A549 (cell line): ENCODE results near the gene PMIS2. TPM values are rescaled to one million over a fixed set of nuclear protein-coding genes. Genes with fewer than 3 reads are reported as not detected.

Experiments used
- ATAC-seq, 2 experiments: fragments of 200-7000 bp in 1 of 2; fragments of >200 bp in 1 of 2; cut with Nextera tagmentation in 1 of 2; cut with Tn5 transposase in 1 of 2; 3 replicates each; pipeline versions ENCODE4 v1.8.0 to v1.9.1; 2018 to 2020; ENCODE audit warnings: mild to moderate bottlenecking in 1 of 2, moderate library complexity in 1 of 2
- CTCF ChIA-PET: fragments of 300-600 bp; sonication (Branson Sonifier 250); formaldehyde crosslinking; extraction: SDS; loops from one replicate; lab custom pipeline; 2021; ENCODE audit warnings: antibody characterized with exemption, inconsistent platforms; lab: Yijun Ruan, JAX
- POLR2A ChIA-PET: fragments of 350-600 bp; formaldehyde crosslinking; extraction: SDS; loops from one replicate; lab custom pipeline; 2021; ENCODE audit warnings: antibody characterized with exemption, inconsistent platforms; lab: Yijun Ruan, JAX
- DNase-seq, 2 experiments: peaks; one replicate each; pipeline versions ENCODE4 v3.0.0 to v3.0.0-alpha.2; 2011 to 2016; ENCODE audit warnings: low read depth in 1 of 2, low spot score in 1 of 2
- FAIRE-seq: peaks from 2 replicates; lab custom pipeline; 2011; peaks lifted over from hg19 to GRCh38; lab: Jason Lieb, UNC
- H3K27ac ChIP-seq, 2 experiments: fragments of >200 bp; sonication (Bioruptor Twin); formaldehyde crosslinking; 3 replicates each; pipeline ENCODE4 v1.5.1; 2016 to 2017
- H3K4me1 ChIP-seq: fragments of >200 bp; sonication (Bioruptor Twin); formaldehyde crosslinking; 3 replicates; pipeline ENCODE4 v1.6.1; 2016
- H3K4me2 ChIP-seq: fragments of >200 bp; sonication (Bioruptor Twin); formaldehyde crosslinking; 3 replicates; pipeline ENCODE4 v1.6.1; 2016
- H3K4me3 ChIP-seq: fragments of >200 bp; sonication (Bioruptor Twin); formaldehyde crosslinking; 3 replicates; pipeline ENCODE4 v1.5.1; 2016
- H3K9me3 ChIP-seq: fragments of >200 bp; sonication (Bioruptor Twin); formaldehyde crosslinking; 3 replicates; pipeline ENCODE4 v1.6.1; 2016
- CHD2 ChIP-seq: fragments of 150-350 bp; IDR thresholded peaks from 2 replicates; pipeline ENCODE4 v1.6.1; 2014; ENCODE audit warnings: low read length; ENCODE audit not compliant: partially characterized antibody
- CTCF ChIP-seq: fragments of >200 bp; sonication (Bioruptor Twin); formaldehyde crosslinking; IDR thresholded peaks from 3 replicates; pipeline ENCODE4 v1.5.1; 2016
- EHF ChIP-seq: fragments of 250-450 bp; sonication (Bioruptor Pico); IDR thresholded peaks from 2 replicates; pipeline ENCODE4 v1.5.0; 2020; ENCODE audit warnings: mild to moderate bottlenecking
- EHMT2 ChIP-seq: fragments of 200-600 bp; sonication (generic); IDR thresholded peaks from 2 replicates; pipeline ENCODE4 v1.6.1; 2016; ENCODE audit warnings: antibody characterized with exemption, low read depth, mild to moderate bottlenecking, moderate library complexity
- FOXS1 ChIP-seq: fragments of 250-450 bp; sonication (Bioruptor Pico); IDR thresholded peaks from 2 replicates; pipeline ENCODE4 v1.5.0; 2020; ENCODE audit warnings: mild to moderate bottlenecking, moderate library complexity
- HDAC2 ChIP-seq: fragments of 200-600 bp; sonication (generic); IDR thresholded peaks from 2 replicates; pipeline ENCODE4 v1.6.1; 2016
- HMGXB4 ChIP-seq: fragments of 250-450 bp; sonication (Bioruptor Pico); IDR thresholded peaks from 2 replicates; pipeline ENCODE4 v1.5.0; 2021; ENCODE audit warnings: mild to moderate bottlenecking, moderate library complexity, borderline replicate concordance
- MYC ChIP-seq: IDR thresholded peaks from 2 replicates; pipeline ENCODE4 v1.6.1; 2012; ENCODE audit warnings: mild to moderate bottlenecking, inconsistent platforms, low read length, improper control_type of control experiment, borderline replicate concordance
- NFE2L2 ChIP-seq: fragments of 150-350 bp; conservative IDR thresholded peaks from 2 replicates; pipeline ENCODE4 v1.6.1; 2014; ENCODE audit warnings: low read length
- NPAS2 ChIP-seq: fragments of 250-450 bp; sonication (Bioruptor Pico); IDR thresholded peaks from 2 replicates; pipeline ENCODE4 v1.8.0; 2022; ENCODE audit warnings: mild to moderate bottlenecking, moderate library complexity, borderline replicate concordance
- POLR2A ChIP-seq: IDR thresholded peaks from 2 replicates; pipeline ENCODE4 v1.6.1; 2012; ENCODE audit warnings: mild to moderate bottlenecking, low read length
- POLR2AphosphoS2 ChIP-seq: conservative IDR thresholded peaks from 2 replicates; pipeline ENCODE4 v1.6.1; 2012; ENCODE audit warnings: low read length, improper control_type of control experiment, inconsistent platforms
- RARB ChIP-seq: fragments of 250-450 bp; sonication (Bioruptor Pico); IDR thresholded peaks from 2 replicates; pipeline ENCODE4 v1.8.0; 2021; ENCODE audit warnings: mild to moderate bottlenecking, moderate library complexity
- RCOR1 ChIP-seq: fragments of 150-350 bp; IDR thresholded peaks from 2 replicates; pipeline ENCODE4 v1.6.1; 2014; ENCODE audit warnings: antibody characterized with exemption, low read length, low read depth
- TFCP2L1 ChIP-seq: fragments of 250-450 bp; sonication (Bioruptor Pico); IDR thresholded peaks from 2 replicates; pipeline ENCODE4 v1.5.0; 2021; ENCODE audit warnings: mild to moderate bottlenecking
- USF2 ChIP-seq: fragments of 450-650 bp; IDR thresholded peaks from 2 replicates; pipeline ENCODE4 v1.6.1; 2014; ENCODE audit warnings: antibody characterized with exemption
- ZC3H11A ChIP-seq: fragments of 450-650 bp; IDR thresholded peaks from 2 replicates; pipeline ENCODE4 v1.6.1; 2014; ENCODE audit warnings: antibody characterized with exemption, mild to moderate bottlenecking
- ZFP36 ChIP-seq: fragments of 450-650 bp; IDR thresholded peaks from 2 replicates; pipeline ENCODE4 v1.6.1; 2014; ENCODE audit warnings: borderline replicate concordance; ENCODE audit not compliant: partially characterized antibody
- ZSCAN20 ChIP-seq: fragments of 250-450 bp; sonication (Bioruptor Pico); IDR thresholded peaks from 2 replicates; pipeline ENCODE4 v1.8.0; 2022; ENCODE audit warnings: mild to moderate bottlenecking, moderate library complexity
- WGBS: methylation state at CpG from one replicate; pipeline ENCODE4 v1.1.6; 2017; ENCODE audit errors: missing lambda C conversion rate; 5-methylcytosine and 5-hydroxymethylcytosine counted together
- polyA plus RNA-seq, 4 experiments: library from polyadenylated mRNA; depleted of rRNA in 3 of 4; stranded (reverse); fragments of >200 nt; fragmentation: RNase III in 1 of 4; extraction: RNeasy Plus Mini Kit Qiagen cat#74134 plus additional on column Dnase treatment in 1 of 4; gene quantifications; 2 replicates in 3 of 4; 3 replicates in 1 of 4; pipeline ENCODE4 v1.2.3, GENCODE V29; 2011 to 2017

The PMIS2 gene
- polyA plus RNA-seq, 2 of the 4 experiments (the other 2 are of a cell fraction): not detected

GRCh38 chr19:35619290-35619923, 33.4 kb downstream of the PMIS2 start:
- ATAC-seq: no peak
- H3K4me3 ChIP-seq: no peak overlapping the region
- 97% methylated on average over 12 of the region's 12 CpGs for WGBS
- no peak overlapping the region for H3K27ac ChIP-seq
- no peak for DNase-seq
- POLR2A ChIA-PET: no interaction called here
- no peak for TF ChIP-seq RARB
- no peak for TF ChIP-seq FOXS1 (CRISPR knock-in tag)
- TF ChIP-seq EHF: no peak
- no peak for TF ChIP-seq TFCP2L1 (CRISPR knock-in tag)
- TF ChIP-seq MYC: no peak
- TF ChIP-seq HDAC2: no peak
- TF ChIP-seq ZFP36: no peak
- no peak for TF ChIP-seq CHD2
- H3K4me2 ChIP-seq: no peak overlapping the region
- no peaks in the 10 kb centered on the region for H3K4me1 ChIP-seq
- FAIRE-seq: no peak
- H3K9me3 ChIP-seq: no peaks in the 10 kb centered on the region
- CTCF ChIA-PET: interaction anchor here (0.7 to 2.2 kb wide), 11 partner anchors 11 to 281 kb away, joined by 3 to 14 read pairs (median 3); no protein-coding TSS in a partner anchor

GRCh38 chr19:35620001-35620400, 34.0 kb downstream of the PMIS2 start:
- ChIA-PET POLR2A (no interaction called here), CTCF (interaction anchor here (1.0 to 2.2 kb wide), 8 partner anchors 12 to 267 kb away, joined by 3 to 14 read pairs (median 4); no protein-coding TSS in a partner anchor)
- TF ChIP-seq CTCF: no peak
- FAIRE-seq: no peak
- DNase-seq: no peak
- WGBS: 89% methylated on average over 15 of the region's 17 CpGs
- H3K4me3 ChIP-seq: no peak overlapping the region
- H3K9me3 ChIP-seq: no peaks in the 10 kb centered on the region
- H3K4me2 ChIP-seq: no peak overlapping the region
- H3K27ac ChIP-seq: no peak overlapping the region
- ATAC-seq: no peak
- H3K4me1 ChIP-seq: no peaks in the 10 kb centered on the region

GRCh38 chr19:35621708-35622107, 35.7 kb downstream of the PMIS2 start:
- Histone ChIP-seq H3K4me1 (no peaks in the 10 kb centered on the region), H3K9me3 (no peaks in the 10 kb centered on the region), H3K4me3 (no peak overlapping the region), H3K27ac (no peak overlapping the region), H3K4me2 (no peak overlapping the region)
- POLR2A ChIA-PET: interaction anchor here (0.5 to 1.1 kb wide), 2 partner anchors 9 to 54 kb away, joined by 3 to 9 read pairs; partner anchors contain the start of gene HAUS5
- FAIRE-seq (no peak), DNase-seq (no peak), ATAC-seq (no peak)
- 88% methylated on average over 9 of the region's 9 CpGs for WGBS
- CTCF ChIA-PET: interaction anchor here (3.5 to 4.0 kb wide), 2 partner anchors 8 to 73 kb away, joined by 20 to 24 read pairs; partner anchors contain the start of gene HAUS5
- TF ChIP-seq MYC (no peak), POLR2A (no peak; the same call in 1 of the 2 replicates), ZC3H11A (no peak), NFE2L2 (no peak), USF2 (no peak), RCOR1 (no peak), ZSCAN20 (CRISPR knock-in tag) (no peak), NPAS2 (no peak), ZFP36 (no peak), EHMT2 (no peak), POLR2AphosphoS2 (no peak), HMGXB4 (CRISPR knock-in tag) (no peak)
